ENCODE measurements around the gene DENND10. TPM values are rescaled to one million over a fixed set of nuclear protein-coding genes. Genes with fewer than 3 reads are reported as not detected.
A peak's percentile ranks its signal among the peaks of the same experiment; 100 is the strongest.
"Not testable (repeated sequence)": the region's sequence is repeated elsewhere in the genome, so short reads cannot be mapped to it uniquely, and the experiment has no call there.

The DENND10 gene
- total and polyA plus RNA-seq, 11 donors = 7.9 to 31.0 (median 23.3) TPM

DNA sequence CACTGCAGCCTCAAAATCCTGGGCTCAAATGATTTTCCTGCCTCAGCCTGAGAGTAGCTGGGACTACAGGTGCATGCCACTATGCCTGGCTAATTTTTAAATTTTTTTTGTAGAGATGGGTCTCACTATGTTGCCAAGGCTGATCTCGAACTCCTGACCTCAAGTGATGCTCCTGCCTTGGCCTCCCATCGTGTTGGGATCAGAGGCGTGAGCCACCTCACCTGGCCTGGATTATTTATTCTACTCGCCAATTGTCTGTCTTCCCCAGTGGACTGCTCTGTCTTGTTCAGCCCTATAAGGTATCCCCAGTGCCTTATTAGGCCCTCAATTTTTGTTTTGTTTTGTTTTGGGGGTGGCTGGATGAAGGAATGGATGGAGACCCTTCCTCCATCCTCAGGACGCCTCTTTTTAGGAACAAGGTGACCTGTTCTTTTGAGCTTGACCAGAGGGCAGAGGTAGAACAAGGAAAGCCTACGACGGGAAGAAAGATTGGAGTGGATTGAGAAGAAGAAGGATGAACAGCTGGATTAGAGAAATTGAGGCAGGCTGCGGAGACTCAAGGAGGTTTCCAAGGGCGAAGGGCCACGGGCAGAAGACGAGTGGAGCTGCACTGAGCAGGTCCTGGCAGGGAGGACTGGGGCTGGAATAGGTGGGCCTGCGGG lies 541 bp upstream of the DENND10 start:
- intact Hi-C loops (cut with DNase I) = no loop called here
- TF ChIP-seq POLR2A (IDR thresholded peaks at IDR 0.05) = no peak
- TF ChIP-seq, protein P1, sequence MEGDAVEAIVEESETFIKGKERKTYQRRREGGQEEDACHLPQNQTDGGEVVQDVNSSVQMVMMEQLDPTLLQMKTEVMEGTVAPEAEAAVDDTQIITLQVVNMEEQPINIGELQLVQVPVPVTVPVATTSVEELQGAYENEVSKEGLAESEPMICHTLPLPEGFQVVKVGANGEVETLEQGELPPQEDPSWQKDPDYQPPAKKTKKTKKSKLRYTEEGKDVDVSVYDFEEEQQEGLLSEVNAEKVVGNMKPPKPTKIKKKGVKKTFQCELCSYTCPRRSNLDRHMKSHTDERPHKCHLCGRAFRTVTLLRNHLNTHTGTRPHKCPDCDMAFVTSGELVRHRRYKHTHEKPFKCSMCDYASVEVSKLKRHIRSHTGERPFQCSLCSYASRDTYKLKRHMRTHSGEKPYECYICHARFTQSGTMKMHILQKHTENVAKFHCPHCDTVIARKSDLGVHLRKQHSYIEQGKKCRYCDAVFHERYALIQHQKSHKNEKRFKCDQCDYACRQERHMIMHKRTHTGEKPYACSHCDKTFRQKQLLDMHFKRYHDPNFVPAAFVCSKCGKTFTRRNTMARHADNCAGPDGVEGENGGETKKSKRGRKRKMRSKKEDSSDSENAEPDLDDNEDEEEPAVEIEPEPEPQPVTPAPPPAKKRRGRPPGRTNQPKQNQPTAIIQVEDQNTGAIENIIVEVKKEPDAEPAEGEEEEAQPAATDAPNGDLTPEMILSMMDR (IDR thresholded peaks at IDR 0.05) = no peak
- DNase-seq (no peak), ATAC-seq (no peak)
- no peaks in the 10 kb centered on the region for H3K9me3 ChIP-seq
- H3K4me3 ChIP-seq = peak overlapping the region in 5 of 12 donors; percentile 12 to 99 (median 81)
- peak overlapping the region in 10 of 12 donors; percentile 13 to 84 (median 53) for H3K27ac ChIP-seq
- 46 to 59% (median 52%) methylated on average over 11 to 12 of the region's 12 CpGs for WGBS, 4 donors
- peaks cover 0 to 9% (median 5%) of the 10 kb centered on the region in 9 donors for H3K36me3 ChIP-seq
- H3K4me1 ChIP-seq = peaks cover 0 to 31% (median 11%) of the 10 kb centered on the region in 12 donors
- no peaks in the 10 kb centered on the region for H3K27me3 ChIP-seq

DNA sequence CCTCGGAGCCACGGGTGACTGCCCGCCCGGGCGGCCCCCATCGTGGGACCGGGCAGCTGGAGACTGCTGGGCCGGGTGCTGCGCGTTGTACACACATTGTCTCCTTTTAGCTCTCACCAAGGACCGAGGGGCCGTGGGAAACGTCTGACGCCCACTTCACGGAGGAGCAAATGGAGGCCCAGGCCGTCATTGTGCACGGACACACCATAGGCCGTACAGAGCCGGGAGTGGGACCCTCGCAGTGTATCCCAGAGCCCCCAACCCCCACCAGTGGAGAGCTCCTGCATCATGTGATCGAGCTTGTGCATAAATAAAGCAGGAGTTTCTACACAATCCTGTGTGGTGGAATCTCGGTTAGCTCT lies 722 bp downstream of the DENND10 start:
- TF ChIP-seq POLR2A (IDR thresholded peaks at IDR 0.05) = no peak
- TF ChIP-seq, protein P1 (IDR thresholded peaks at IDR 0.05) = no peak

DNA sequence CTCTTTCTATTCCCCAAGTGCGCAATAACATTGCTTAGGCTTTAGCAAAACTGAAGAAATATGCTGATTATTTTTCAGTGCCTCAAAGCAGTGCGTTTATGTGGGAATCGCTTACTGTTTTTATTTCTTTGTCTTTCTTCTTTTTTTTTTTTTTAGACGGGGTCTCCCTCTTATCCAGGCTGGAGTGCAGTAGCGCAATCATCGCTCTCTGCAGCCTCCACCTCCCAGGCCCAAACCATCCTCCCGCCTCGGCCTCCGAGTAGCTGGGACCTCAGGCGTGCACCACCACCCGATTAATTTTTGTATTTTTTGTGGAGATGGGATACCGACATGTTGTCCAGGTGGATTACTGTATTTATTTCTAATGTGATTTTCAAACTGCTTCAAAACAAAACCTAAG lies 1.2 kb downstream of the DENND10 start:
- ATAC-seq = no peak
- Histone ChIP-seq H3K4me3 (peak overlapping the region in 9 of 12 donors; percentile 60 to 99 (median 84)), H3K4me1 (peaks cover 0 to 31% (median 11%) of the 10 kb centered on the region in 12 donors), H3K27me3 (no peaks in the 10 kb centered on the region), H3K36me3 (peaks cover 0 to 27% (median 23%) of the 10 kb centered on the region in 9 donors), H3K27ac (no peak overlapping the region), H3K9me3 (no peaks in the 10 kb centered on the region)
- WGBS, 4 donors = 93 to 94% (median 94%) methylated on average over 12 of the region's 12 CpGs
- TF ChIP-seq POLR2A (IDR thresholded peaks at IDR 0.05) = no peak
- intact Hi-C loops (cut with DNase I) = loop anchor here in 3 of 10 donors (2.0 kb wide), 1 partner anchor 24 kb away; the partner anchor contains the start of gene EIF3A (in 3 of the 3)
- no peak for DNase-seq

More for the DNA sequence above, 722 bp downstream of the DENND10 start:
- H3K36me3 ChIP-seq = peaks cover 0 to 22% (median 18%) of the 10 kb centered on the region in 9 donors
- H3K9me3 ChIP-seq = no peaks in the 10 kb centered on the region
- H3K4me1 ChIP-seq = peaks cover 0 to 31% (median 11%) of the 10 kb centered on the region in 12 donors
- no peaks in the 10 kb centered on the region for H3K27me3 ChIP-seq
- ATAC-seq (peak in 1 of 4 donors; percentile 8), DNase-seq (peak in 3 of 5 donors; percentile 24 to 37 (median 29))
- H3K4me3 ChIP-seq = peak overlapping the region; percentile 56 to 99 (median 85)
- 0 to 2% (median 2%) methylated on average over 2 to 22 of the region's 22 CpGs for WGBS, 4 donors
- intact Hi-C loops (cut with DNase I) = loop anchor here in 3 of 10 donors (2.0 kb wide), 1 partner anchor 24 kb away; the partner anchor contains the start of gene EIF3A (in 3 of the 3)
- H3K27ac ChIP-seq = peak overlapping the region in 7 of 12 donors; percentile 25 to 84 (median 74)

DNA sequence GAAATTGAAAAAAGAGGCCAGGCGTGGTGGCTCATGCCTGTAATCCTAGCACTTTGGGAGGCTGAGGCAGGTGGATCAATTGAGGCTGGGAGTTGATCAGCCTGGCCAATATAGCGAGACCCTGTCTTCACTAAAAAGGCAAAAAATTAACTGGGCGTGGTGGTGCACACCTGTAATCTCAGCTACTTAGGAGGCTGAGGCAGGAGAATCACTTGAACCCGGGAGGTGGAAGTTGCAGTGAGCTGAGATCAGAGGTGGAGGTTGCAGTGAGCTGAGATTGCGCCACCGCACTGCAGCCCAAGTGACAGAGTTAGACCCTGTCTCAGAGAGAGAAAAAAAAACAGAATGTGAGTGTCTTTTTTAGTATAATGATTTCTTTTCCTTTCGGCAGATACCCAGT lies 2.0 kb downstream of the DENND10 start:
- ATAC-seq = not testable (repeated sequence)

DNA sequence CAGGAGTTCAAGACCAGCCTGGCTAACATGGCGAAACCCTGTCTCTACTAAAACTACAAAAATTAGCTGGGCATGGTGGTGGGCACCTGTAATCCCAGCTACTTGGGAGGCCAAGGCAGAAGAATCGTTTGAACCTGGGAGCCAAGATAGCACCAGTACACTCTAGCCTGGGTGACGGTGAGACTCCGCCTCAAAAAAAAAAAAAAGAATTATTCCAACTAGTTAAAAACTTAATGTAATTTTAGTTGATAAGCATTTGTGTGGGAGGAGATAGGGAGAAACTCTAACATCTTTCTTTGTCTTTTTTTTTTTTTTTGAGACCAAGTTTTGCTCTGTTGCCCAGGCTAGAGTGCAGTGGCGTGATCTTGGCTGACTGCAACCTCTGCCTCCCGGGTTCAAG lies 3.2 kb downstream of the DENND10 start:
- DNase-seq; H3K4me3 ChIP-seq; H3K9me3 ChIP-seq; intact Hi-C loops (cut with DNase I); H3K27me3 ChIP-seq; H3K27ac ChIP-seq; ATAC-seq: not testable (repeated sequence)
- H3K36me3 ChIP-seq = peaks cover 0 to 47% (median 42%) of the 10 kb centered on the region in 9 donors
- WGBS, 4 donors = 85 to 96% (median 94%) methylated on average over 6 of the region's 6 CpGs
- H3K4me1 ChIP-seq = peaks cover 0 to 20% (median 10%) of the 10 kb centered on the region in 12 donors

More for the DNA sequence above, 2.0 kb downstream of the DENND10 start:
- Histone ChIP-seq H3K4me1 (peaks cover 0 to 26% (median 11%) of the 10 kb centered on the region in 12 donors), H3K36me3 (peaks cover 0 to 34% (median 30%) of the 10 kb centered on the region in 9 donors)
- intact Hi-C loops (cut with DNase I) = loop anchor here in 3 of 10 donors (2.0 kb wide), 1 partner anchor 25 kb away; the partner anchor contains the start of gene EIF3A (in 3 of the 3)
- DNase-seq, H3K9me3 ChIP-seq, H3K4me3 ChIP-seq, H3K27ac ChIP-seq, H3K27me3 ChIP-seq: not testable (repeated sequence)
- 95 to 99% (median 98%) methylated on average over 7 of the region's 7 CpGs for WGBS, 4 donors

DNA sequence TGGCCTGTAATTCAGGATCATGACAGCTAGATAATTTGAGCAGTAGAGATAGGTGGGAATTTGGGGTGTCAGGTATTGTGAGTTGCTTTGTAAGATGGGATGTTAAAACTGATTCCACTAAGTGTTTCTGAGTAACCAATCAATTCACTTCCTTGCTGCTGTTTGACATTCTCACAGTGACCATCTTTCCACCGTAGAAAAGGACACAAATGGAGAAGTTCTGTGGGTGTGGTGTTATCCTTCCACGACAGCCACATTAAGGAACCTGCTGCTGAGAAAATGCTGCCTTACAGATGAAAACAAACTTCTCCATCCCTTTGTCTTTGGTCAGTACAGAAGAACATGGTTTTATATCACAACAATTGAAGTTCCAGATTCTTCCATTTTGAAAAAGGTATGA lies 3.9 kb downstream of the DENND10 start:
- H3K9me3 ChIP-seq; H3K27ac ChIP-seq; H3K4me3 ChIP-seq; DNase-seq; intact Hi-C loops (cut with DNase I); H3K27me3 ChIP-seq; ATAC-seq: not testable (repeated sequence)
- Histone ChIP-seq H3K36me3 (peaks cover 0 to 53% (median 49%) of the 10 kb centered on the region in 9 donors), H3K4me1 (peaks cover 0 to 20% (median 10%) of the 10 kb centered on the region in 12 donors)
- WGBS, 4 donors = 83 to 93% (median 92%) methylated on average over 2 of the region's 2 CpGs

Data from heart left ventricle (tissue), 16 donors.